GM12892 (cell line): ENCODE measurements around the gene TBC1D5.

Experiments used
- POLR2A ChIP-seq: IDR thresholded peaks from 2 replicates; pipeline ENCODE4 v1.6.1; 2011; ENCODE audit warnings: low read depth, low read length, control low read depth
- POLR2AphosphoS5 ChIP-seq: IDR thresholded peaks from 2 replicates; pipeline ENCODE4 v1.6.1; 2011; ENCODE audit warnings: low read depth, low read length, control low read depth
- TAF1 ChIP-seq: IDR thresholded peaks from 2 replicates; pipeline ENCODE4 v1.6.1; 2011; ENCODE audit warnings: low read depth, mild to moderate bottlenecking, control low read depth, low read length, borderline replicate concordance

GRCh38 chr3:17118771-17119170, 623.7 kb downstream of the TBC1D5 start:
- TF ChIP-seq POLR2A, result no peak
- TF ChIP-seq POLR2AphosphoS5, result no peak
- TF ChIP-seq TAF1, result no peak
